IMR-90 (cell line): ENCODE results near the gene SLC16A1.

Source experiments
- BHLHE40 ChIP-seq: fragments of 150-350 bp; IDR thresholded peaks from 2 replicates; pipeline ENCODE4 v1.6.1; 2016; ENCODE audit warnings: mild to moderate bottlenecking, low read depth, low read length
- FOS ChIP-seq: fragments of 150-350 bp; IDR thresholded peaks from 2 replicates; pipeline ENCODE4 v1.6.1; 2016; ENCODE audit warnings: low read depth, low read length
- MAZ ChIP-seq: IDR thresholded peaks from 2 replicates; pipeline ENCODE4 v1.6.1; 2012; ENCODE audit warnings: low read depth, mild to moderate bottlenecking, low read length, improper control_type of control experiment, moderate library complexity, borderline replicate concordance
- POLR2A ChIP-seq: IDR thresholded peaks from 2 replicates; pipeline ENCODE4 v1.6.1; 2012; ENCODE audit warnings: mild to moderate bottlenecking, low read depth, low read length
- RFX5 ChIP-seq: IDR thresholded peaks from 2 replicates; pipeline ENCODE4 v1.8.0; 2012; ENCODE audit warnings: low read depth, mild to moderate bottlenecking, low read length, moderate library complexity
- TF ChIP-seq, protein P1 (sequence below): conservative IDR thresholded peaks from 2 replicates; pipeline ENCODE4 v1.5.1; 2012; ENCODE audit warnings: mild to moderate bottlenecking, low read depth, low read length, improper control_type of control experiment
- TF ChIP-seq, protein P2 (sequence below): fragments of 150-350 bp; IDR thresholded peaks from 2 replicates; pipeline ENCODE4 v1.6.1; 2017; ENCODE audit warnings: mild to moderate bottlenecking, antibody characterized with exemption, low read length, low read depth

DNA sequence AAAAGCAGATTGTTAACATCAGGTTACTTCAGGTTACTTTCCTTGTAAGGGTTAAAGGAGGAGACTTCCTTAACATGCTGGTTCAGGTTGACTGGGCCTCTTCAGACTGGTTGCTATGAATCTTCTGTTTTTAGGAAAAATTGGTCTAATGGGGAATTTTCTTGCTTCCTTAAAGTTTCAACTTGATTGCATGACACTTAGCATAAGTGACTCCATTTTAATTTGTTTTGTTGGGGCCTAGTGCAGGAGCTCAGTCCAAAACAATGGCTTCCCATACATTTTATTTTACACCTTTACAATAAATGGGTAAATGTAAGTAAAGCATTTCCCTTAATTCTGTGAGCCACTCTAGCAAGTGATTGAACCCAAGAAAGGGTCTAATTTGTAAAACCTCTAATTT is 53.8 kb downstream of the SLC16A1 start:
- TF ChIP-seq, protein P1, sequence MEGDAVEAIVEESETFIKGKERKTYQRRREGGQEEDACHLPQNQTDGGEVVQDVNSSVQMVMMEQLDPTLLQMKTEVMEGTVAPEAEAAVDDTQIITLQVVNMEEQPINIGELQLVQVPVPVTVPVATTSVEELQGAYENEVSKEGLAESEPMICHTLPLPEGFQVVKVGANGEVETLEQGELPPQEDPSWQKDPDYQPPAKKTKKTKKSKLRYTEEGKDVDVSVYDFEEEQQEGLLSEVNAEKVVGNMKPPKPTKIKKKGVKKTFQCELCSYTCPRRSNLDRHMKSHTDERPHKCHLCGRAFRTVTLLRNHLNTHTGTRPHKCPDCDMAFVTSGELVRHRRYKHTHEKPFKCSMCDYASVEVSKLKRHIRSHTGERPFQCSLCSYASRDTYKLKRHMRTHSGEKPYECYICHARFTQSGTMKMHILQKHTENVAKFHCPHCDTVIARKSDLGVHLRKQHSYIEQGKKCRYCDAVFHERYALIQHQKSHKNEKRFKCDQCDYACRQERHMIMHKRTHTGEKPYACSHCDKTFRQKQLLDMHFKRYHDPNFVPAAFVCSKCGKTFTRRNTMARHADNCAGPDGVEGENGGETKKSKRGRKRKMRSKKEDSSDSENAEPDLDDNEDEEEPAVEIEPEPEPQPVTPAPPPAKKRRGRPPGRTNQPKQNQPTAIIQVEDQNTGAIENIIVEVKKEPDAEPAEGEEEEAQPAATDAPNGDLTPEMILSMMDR, result no peak
- TF ChIP-seq POLR2A (no peak), MAZ (no peak), RFX5 (no peak), BHLHE40 (no peak), FOS (no peak)
- TF ChIP-seq, protein P2, sequence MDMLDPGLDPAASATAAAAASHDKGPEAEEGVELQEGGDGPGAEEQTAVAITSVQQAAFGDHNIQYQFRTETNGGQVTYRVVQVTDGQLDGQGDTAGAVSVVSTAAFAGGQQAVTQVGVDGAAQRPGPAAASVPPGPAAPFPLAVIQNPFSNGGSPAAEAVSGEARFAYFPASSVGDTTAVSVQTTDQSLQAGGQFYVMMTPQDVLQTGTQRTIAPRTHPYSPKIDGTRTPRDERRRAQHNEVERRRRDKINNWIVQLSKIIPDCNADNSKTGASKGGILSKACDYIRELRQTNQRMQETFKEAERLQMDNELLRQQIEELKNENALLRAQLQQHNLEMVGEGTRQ, result no peak
